HL-60 (cell line): ENCODE data around the gene CCDC43.
A peak's percentile ranks its signal among the peaks of the same experiment; 100 is the strongest.
"Not testable (repeated sequence)": the region's sequence is repeated elsewhere in the genome, so short reads cannot be mapped to it uniquely, and the experiment has no call there.

ENCODE experiments used
- DNase-seq, 2 experiments: peaks; one replicate each; pipeline ENCODE4 v3.0.0-alpha.2; 2010 to 2020; ENCODE audit warnings: low read depth in 1 of 2, low spot score in 1 of 2
- H3K27ac ChIP-seq: fragments of 250-450 bp; sonication (Bioruptor Pico); replicated peaks from 2 replicates; pipeline ENCODE4 v1.5.1; 2020; ENCODE audit warnings: mild to moderate bottlenecking, moderate library complexity
- H3K27me3 ChIP-seq: fragments of 250-450 bp; sonication (Bioruptor Pico); 2 replicates; pipeline ENCODE4 v1.5.1; 2021; ENCODE audit warnings: mild to moderate bottlenecking, moderate library complexity; ENCODE audit not compliant: insufficient read depth, poor library complexity, severe bottlenecking
- H3K4me3 ChIP-seq: replicated peaks from 2 replicates; pipeline ENCODE4 v1.5.1; 2011; ENCODE audit warnings: mild to moderate bottlenecking, control low read depth, low read length; ENCODE audit not compliant: insufficient read depth
- CTCF ChIP-seq: IDR thresholded peaks from one replicate; pipeline ENCODE4 v1.5.1; 2011; ENCODE audit warnings: low read length, control low read depth, inconsistent platforms; ENCODE audit not compliant: insufficient read depth
- GABPA ChIP-seq: IDR thresholded peaks from 2 replicates; pipeline ENCODE4 v1.6.1; 2012; ENCODE audit warnings: low read depth
- POLR2AphosphoS5 ChIP-seq: IDR thresholded peaks from 2 replicates; pipeline ENCODE4 v1.6.1; 2012; ENCODE audit warnings: low read depth
- REST ChIP-seq: IDR thresholded peaks from 2 replicates; pipeline ENCODE4 v1.6.1; 2012; ENCODE audit warnings: low read depth; ENCODE audit not compliant: insufficient replicate concordance
- SPI1 ChIP-seq: IDR thresholded peaks from 2 replicates; pipeline ENCODE4 v1.6.1; 2012; ENCODE audit warnings: low read depth, mild to moderate bottlenecking, borderline replicate concordance

CCDC43 gene

GRCh38 chr17:44637066-44637465 is 52.5 kb downstream of the CCDC43 start:
- no peak for TF ChIP-seq POLR2AphosphoS5
- no peak for TF ChIP-seq SPI1
- TF ChIP-seq CTCF, result no peak
- no peak for TF ChIP-seq GABPA
- no peak for TF ChIP-seq REST
- Histone ChIP-seq H3K27ac (no peak overlapping the region), H3K27me3 (peaks cover under 1% of the 10 kb centered on the region), H3K4me3 (no peak overlapping the region)
- DNase-seq, result no peak

GRCh38 chr17:44636562-44636961 is 53.0 kb downstream of the CCDC43 start:
- TF ChIP-seq CTCF (peak; percentile 2), SPI1 (no peak), GABPA (no peak), REST (no peak)

GRCh38 chr17:44634401-44634800 is 55.2 kb downstream of the CCDC43 start:
- not testable (repeated sequence) for DNase-seq, H3K27ac ChIP-seq, H3K4me3 ChIP-seq, H3K27me3 ChIP-seq

More at GRCh38 chr17:44636562-44636961, 53.0 kb downstream of the CCDC43 start:
- H3K4me3 ChIP-seq, result no peak overlapping the region
- peak; percentile 5 to 38 for DNase-seq
- no peak overlapping the region for H3K27ac ChIP-seq
- peaks cover 2% of the 10 kb centered on the region for H3K27me3 ChIP-seq

GRCh38 chr17:44633998-44634397 is 55.6 kb downstream of the CCDC43 start:
- no peak overlapping the region for H3K4me3 ChIP-seq
- no peak overlapping the region for H3K27ac ChIP-seq
- no peak for DNase-seq
- no peak for TF ChIP-seq GABPA
- TF ChIP-seq REST, result no peak
- TF ChIP-seq CTCF, result no peak
- no peak for TF ChIP-seq POLR2AphosphoS5
- no peak for TF ChIP-seq SPI1
- peaks cover 2% of the 10 kb centered on the region for H3K27me3 ChIP-seq
